Parathyroid adenoma (tissue), 2 donors: ENCODE measurements around the gene TMEM63C.

Experiments used
- H2AFZ ChIP-seq: fragments of 300-600 bp; sonication (generic); one replicate; pipeline ENCODE4 v1.7.0; 2017; ENCODE audit warnings: antibody characterized with exemption, mild to moderate bottlenecking
- H3K27ac ChIP-seq: fragments of 300-600 bp; sonication (generic); one replicate; pipeline ENCODE4 v1.7.0; 2017
- H3K27me3 ChIP-seq: fragments of 300-600 bp; sonication (generic); one replicate; pipeline ENCODE4 v1.7.0; 2017; ENCODE audit warnings: low read length; ENCODE audit not compliant: control insufficient read depth, insufficient read depth
- H3K36me3 ChIP-seq: fragments of 300-600 bp; sonication (generic); one replicate; pipeline ENCODE4 v1.7.0; 2017; ENCODE audit warnings: low read length; ENCODE audit not compliant: control insufficient read depth, insufficient read depth
- H3K4me1 ChIP-seq: fragments of 300-600 bp; sonication (generic); one replicate; pipeline ENCODE4 v1.7.0; 2017; ENCODE audit warnings: control low read depth
- H3K4me2 ChIP-seq: fragments of 300-600 bp; sonication (generic); one replicate; pipeline ENCODE4 v1.7.0; 2017; ENCODE audit warnings: low read length
- H3K4me3 ChIP-seq: fragments of 300-600 bp; sonication (generic); one replicate; pipeline ENCODE4 v1.7.0; 2017; ENCODE audit warnings: low read depth, low read length
- H3K79me2 ChIP-seq: fragments of 300-600 bp; sonication (generic); one replicate; pipeline ENCODE4 v1.7.0; 2017; ENCODE audit warnings: control low read depth
- H3K9ac ChIP-seq: fragments of 300-600 bp; sonication (generic); one replicate; pipeline ENCODE4 v1.7.0; 2017; ENCODE audit warnings: mild to moderate bottlenecking
- H3K9me3 ChIP-seq: fragments of 300-600 bp; sonication (generic); one replicate; pipeline ENCODE4 v1.7.0; 2017; ENCODE audit warnings: low read length; ENCODE audit not compliant: control insufficient read depth
- CTCF ChIP-seq: fragments of 300-600 bp; sonication (generic); IDR thresholded peaks from one replicate; pipeline ENCODE4 v1.7.0; 2017; ENCODE audit warnings: antibody characterized with exemption, mild to moderate bottlenecking
- donor health status: primary hyperparathyroidism.

The TMEM63C gene

GRCh38 chr14:77242752-77243151, 61.2 kb downstream of the TMEM63C start:
- Histone ChIP-seq H3K9me3 (no peaks in the 10 kb centered on the region), H3K79me2 (no peaks in the 10 kb centered on the region), H3K27me3 (no peaks in the 10 kb centered on the region), H3K4me3 (no peak overlapping the region), H3K36me3 (no peaks in the 10 kb centered on the region), H3K4me2 (no peak overlapping the region), H3K4me1 (no peaks in the 10 kb centered on the region), H3K9ac (no peak overlapping the region), H2AFZ (no peak overlapping the region), H3K27ac (no peak overlapping the region)
- no peak for TF ChIP-seq CTCF

- Histone ChIP-seq H3K4me3 (no peak overlapping the region), H3K27me3 (no peaks in the 10 kb centered on the region), H3K9ac (no peak overlapping the region), H3K27ac (no peak overlapping the region), H3K9me3 (no peaks in the 10 kb centered on the region), H3K4me1 (no peaks in the 10 kb centered on the region), H3K79me2 (no peaks in the 10 kb centered on the region), H3K36me3 (no peaks in the 10 kb centered on the region), H2AFZ (no peak overlapping the region), H3K4me2 (no peak overlapping the region)
- no peak for TF ChIP-seq CTCF
These were observed 62.3 kb downstream of the TMEM63C start for GRCh38 chr14:77243853-77244252.

- no peaks in the 10 kb centered on the region for H3K27me3 ChIP-seq
- H3K27ac ChIP-seq = no peak overlapping the region
- no peak overlapping the region for H3K9ac ChIP-seq
- H3K9me3 ChIP-seq = no peaks in the 10 kb centered on the region
- no peaks in the 10 kb centered on the region for H3K4me1 ChIP-seq
- no peak for TF ChIP-seq CTCF
- H3K4me2 ChIP-seq = no peak overlapping the region
- H2AFZ ChIP-seq = no peak overlapping the region
- H3K4me3 ChIP-seq = no peak overlapping the region
- no peaks in the 10 kb centered on the region for H3K79me2 ChIP-seq
- H3K36me3 ChIP-seq = no peaks in the 10 kb centered on the region
These were observed 64.2 kb downstream of the TMEM63C start for GRCh38 chr14:77245820-77246219.

- no peak overlapping the region for H3K9ac ChIP-seq
- H3K27me3 ChIP-seq = no peaks in the 10 kb centered on the region
- H2AFZ ChIP-seq = no peak overlapping the region
- no peaks in the 10 kb centered on the region for H3K4me1 ChIP-seq
- H3K79me2 ChIP-seq = no peaks in the 10 kb centered on the region
- no peaks in the 10 kb centered on the region for H3K36me3 ChIP-seq
- no peak for TF ChIP-seq CTCF
- H3K9me3 ChIP-seq = no peaks in the 10 kb centered on the region
- H3K4me2 ChIP-seq = no peak overlapping the region
- H3K27ac ChIP-seq = no peak overlapping the region
- no peak overlapping the region for H3K4me3 ChIP-seq
These were observed 65.2 kb downstream of the TMEM63C start for GRCh38 chr14:77246784-77247183.

GRCh38 chr14:77248666-77249065, 67.1 kb downstream of the TMEM63C start:
- TF ChIP-seq CTCF = no peak
- Histone ChIP-seq H3K9ac (no peak overlapping the region), H3K4me2 (no peak overlapping the region), H3K27me3 (no peaks in the 10 kb centered on the region), H3K4me3 (no peak overlapping the region), H3K4me1 (no peaks in the 10 kb centered on the region), H3K9me3 (no peaks in the 10 kb centered on the region), H3K27ac (no peak overlapping the region), H3K36me3 (no peaks in the 10 kb centered on the region), H2AFZ (no peak overlapping the region), H3K79me2 (no peaks in the 10 kb centered on the region)
